ENCODE measurements around the gene ECSIT.
"Not testable (repeated sequence)": the region's sequence is repeated elsewhere in the genome, so short reads cannot be mapped to it uniquely, and the experiment has no call there.

DNA sequence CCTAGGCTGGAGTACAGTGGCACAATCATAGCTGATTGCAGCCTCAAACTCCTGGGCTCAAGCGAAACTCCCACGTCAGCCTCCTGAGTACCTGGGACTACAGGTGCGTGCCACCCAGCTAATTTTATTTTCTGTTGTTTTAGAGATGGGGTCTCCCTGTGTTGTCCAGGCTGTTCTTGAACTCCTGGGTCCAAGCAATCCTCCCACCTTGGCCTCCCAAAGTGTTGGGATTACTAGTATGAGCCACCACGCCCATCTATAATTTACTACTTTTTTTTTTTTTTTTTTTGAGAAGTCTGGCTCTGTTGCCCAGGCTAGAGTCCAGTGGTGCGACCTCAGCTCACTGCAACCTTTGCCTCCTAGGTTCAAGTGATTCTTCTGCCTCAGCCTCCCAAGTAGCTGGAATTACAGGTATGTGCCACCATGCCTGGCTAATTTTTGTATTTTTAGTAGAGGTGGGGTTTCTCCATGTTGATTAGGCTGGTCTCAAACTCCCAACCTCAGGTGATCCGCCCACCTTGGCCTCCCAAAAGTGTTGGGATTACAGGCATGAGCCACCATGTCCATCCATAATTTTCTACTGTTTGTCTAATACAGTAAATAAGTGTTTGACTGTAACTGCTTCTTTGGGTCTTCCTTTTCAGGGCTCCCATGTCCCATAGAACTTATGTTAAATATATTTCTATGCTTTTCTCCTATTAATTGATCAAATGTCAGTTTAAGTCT is 35.3 kb upstream of the ECSIT start:
- TF ChIP-seq CTCF, POLR2A, POLR2AphosphoS5 (IDR thresholded peaks at IDR 0.05): not testable (repeated sequence)

Data from suprapubic skin (tissue), 4 donors.